ENCODE measurements around the gene RIMBP2.

Gene RIMBP2

DNA sequence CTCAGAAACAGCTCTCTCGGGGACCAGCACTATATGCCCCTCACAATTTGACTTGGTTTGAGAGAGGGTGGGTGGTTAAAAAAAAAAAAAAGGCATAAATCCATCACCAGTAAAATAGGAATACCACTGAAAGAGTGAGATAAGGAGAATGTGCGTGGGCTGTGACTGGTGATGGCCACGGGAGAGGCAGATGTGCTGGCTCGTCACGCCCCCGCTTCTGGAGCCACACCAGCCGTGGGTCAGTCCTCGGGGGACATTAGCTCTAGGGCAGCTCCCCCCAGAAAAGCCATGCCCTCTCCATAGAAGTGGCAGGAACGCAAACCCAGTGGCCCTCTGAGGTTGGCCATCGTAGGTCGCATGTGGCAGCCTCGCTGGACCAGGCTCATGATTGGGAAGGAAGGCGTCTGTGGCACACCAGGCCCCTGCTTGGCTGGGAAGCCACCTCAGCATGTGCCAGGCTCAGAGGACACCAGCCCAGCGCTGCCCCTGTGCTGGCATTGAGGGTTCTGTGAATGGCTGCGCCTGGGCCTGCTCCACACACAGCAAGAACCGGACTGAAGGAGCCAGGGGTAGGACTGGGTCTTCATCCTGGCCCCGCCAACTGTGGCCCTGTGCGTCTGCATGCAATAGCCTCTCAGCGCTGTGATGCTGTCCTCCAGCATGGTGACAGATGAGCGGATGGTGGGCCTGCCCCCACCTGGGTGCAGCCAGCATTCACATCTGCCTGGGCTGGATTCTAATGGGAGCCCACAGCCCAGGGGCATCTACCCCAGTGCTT, 267.9 kb downstream of the RIMBP2 start:
- TF ChIP-seq, protein P1, sequence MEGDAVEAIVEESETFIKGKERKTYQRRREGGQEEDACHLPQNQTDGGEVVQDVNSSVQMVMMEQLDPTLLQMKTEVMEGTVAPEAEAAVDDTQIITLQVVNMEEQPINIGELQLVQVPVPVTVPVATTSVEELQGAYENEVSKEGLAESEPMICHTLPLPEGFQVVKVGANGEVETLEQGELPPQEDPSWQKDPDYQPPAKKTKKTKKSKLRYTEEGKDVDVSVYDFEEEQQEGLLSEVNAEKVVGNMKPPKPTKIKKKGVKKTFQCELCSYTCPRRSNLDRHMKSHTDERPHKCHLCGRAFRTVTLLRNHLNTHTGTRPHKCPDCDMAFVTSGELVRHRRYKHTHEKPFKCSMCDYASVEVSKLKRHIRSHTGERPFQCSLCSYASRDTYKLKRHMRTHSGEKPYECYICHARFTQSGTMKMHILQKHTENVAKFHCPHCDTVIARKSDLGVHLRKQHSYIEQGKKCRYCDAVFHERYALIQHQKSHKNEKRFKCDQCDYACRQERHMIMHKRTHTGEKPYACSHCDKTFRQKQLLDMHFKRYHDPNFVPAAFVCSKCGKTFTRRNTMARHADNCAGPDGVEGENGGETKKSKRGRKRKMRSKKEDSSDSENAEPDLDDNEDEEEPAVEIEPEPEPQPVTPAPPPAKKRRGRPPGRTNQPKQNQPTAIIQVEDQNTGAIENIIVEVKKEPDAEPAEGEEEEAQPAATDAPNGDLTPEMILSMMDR (IDR thresholded peaks at IDR 0.05) = no peak

DNA sequence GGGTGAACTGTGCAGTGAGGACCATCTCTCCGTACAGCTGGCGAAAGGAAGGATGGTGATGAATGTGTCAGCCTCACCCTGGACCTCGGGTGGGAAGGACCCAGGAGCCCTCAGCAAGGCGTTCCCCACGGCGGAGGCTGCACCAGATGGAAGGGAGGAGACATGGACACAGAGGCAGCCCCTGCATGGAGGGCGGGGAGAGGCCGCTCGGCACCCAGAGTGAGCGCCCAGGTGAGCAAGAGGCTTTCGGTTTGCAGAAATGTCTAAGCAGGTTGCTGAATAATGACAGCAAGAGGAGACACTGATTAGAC, 268.5 kb downstream of the RIMBP2 start:
- TF ChIP-seq, protein P1 (IDR thresholded peaks at IDR 0.05) = no peak

DNA sequence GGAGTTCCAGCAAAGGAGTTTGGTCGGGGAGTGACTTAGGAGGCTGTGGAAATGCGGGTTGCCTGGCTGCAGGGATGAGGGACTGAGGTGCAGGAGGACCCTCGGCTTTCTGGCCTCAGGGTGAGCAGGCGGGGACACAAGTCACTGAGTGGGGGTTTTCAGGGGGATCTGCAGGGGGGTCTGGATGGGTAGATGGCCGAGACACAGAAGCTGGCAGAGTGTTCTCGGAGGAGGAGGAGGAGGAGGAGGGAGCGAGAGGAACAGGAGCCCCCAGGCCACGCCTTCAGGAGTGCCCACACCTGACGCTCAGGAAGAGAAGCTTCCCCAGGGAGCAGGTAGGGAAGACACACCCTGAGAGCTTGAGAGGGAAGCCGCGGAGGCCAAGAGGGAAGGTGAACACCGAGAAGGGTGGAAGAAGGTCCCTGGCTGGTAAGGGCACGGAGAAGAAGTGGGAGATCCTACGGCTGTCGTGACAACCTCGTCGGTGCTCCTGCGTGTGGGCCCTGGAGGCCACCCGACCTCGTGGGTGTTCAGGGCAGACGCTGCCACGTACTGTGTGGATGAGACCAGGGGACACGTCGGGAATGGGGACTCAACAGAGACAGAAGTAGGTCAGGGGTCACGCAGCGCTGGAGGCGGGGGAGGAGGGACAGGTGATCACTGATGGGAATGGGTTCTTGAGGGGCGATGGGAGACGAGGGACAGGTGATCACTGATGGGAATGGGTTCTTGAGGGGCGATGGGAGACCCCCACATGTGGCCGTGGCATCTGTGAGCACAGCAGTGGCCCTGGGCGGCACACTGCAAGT, 269.0 kb downstream of the RIMBP2 start:
- TF ChIP-seq, protein P1 (IDR thresholded peaks at IDR 0.05) = no peak

DNA sequence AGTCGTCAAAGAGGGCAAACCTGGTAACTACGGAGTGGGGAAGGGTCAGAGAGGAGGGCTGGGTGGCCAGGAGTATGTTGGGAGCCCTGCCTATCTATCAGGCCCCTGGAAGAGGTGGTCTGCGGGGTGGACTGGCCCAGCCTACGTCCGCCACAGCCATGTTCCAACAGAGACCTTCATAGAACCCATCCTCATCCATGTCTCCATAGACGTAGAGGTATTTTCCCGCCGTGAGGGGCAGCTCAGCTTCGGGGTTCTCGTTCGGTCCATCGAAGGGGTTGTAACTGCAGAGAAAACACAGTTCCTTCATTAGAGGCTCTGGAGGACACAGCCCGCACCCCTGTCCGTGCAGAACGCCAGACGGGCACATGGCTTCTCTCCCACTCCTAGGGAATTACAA, 271.1 kb downstream of the RIMBP2 start:
- TF ChIP-seq, protein P1 (IDR thresholded peaks at IDR 0.05) = no peak

DNA sequence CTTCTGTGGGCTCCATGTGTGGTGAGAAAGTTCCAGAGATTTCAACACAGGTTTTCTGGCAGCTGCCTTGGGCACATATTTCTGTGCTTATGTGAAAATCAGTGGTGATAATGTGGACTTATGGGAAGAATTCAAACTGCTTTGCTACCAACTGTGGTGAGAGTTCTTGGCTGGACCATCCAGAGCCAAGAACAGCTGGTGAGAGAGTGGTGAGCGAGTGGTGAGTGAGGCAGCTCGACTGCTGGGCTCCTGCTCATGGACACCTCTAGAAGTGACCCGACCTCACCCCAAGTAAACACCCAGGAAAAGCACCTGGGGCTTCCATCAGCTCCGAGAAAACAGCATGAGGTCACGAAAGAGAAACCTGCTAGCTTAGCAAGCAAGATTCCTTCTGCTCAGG, 272.0 kb downstream of the RIMBP2 start:
- TF ChIP-seq, protein P1 (IDR thresholded peaks at IDR 0.05) = no peak

DNA sequence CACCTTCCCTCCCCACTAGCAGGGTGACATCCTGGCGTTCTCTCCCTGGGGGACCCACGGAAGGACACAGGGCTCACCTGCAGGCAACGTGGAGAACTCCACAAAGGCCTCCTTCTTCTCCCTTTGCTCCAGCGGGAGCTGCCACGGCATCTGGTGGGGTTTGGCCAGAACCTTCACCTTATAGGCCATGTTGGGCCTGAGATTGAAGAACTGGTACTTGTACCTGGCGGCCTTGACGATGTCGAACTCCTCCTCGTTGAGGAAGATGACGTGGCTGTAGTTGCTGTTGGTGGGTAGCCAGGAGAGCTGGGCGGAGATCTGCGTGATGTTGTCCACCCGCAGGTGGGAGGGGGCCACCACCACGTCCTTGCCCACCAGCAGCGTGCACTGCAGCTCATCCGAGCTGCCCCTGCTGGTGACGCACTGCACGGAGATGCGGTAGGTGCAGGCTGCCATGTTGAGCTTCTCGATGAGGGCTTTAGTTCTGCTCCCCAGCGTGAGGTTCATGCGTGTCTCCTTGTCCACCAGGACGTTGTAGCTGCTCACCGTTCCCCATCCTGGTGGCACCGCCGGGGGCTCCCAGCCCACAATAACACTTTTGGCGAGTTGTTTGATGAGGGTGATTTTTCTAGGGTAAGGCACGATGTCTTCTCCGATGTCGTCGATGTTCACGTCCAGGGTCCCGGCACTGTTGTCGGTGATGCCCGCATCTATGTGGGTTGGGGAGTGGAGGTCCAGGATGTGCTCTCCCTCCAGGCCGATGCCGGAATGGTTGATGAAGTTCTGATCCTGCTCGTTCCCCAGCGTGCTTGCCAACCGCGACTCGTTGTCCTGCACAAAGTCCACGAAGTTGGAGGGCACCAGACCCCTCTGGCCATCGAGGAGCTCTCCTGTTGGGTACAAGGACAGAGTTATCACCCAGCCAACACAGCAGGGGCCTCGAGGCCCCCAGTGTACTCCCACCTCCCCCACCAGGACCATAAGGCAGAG, 274.0 kb downstream of the RIMBP2 start:
- TF ChIP-seq, protein P1 (IDR thresholded peaks at IDR 0.05) = no peak

DNA sequence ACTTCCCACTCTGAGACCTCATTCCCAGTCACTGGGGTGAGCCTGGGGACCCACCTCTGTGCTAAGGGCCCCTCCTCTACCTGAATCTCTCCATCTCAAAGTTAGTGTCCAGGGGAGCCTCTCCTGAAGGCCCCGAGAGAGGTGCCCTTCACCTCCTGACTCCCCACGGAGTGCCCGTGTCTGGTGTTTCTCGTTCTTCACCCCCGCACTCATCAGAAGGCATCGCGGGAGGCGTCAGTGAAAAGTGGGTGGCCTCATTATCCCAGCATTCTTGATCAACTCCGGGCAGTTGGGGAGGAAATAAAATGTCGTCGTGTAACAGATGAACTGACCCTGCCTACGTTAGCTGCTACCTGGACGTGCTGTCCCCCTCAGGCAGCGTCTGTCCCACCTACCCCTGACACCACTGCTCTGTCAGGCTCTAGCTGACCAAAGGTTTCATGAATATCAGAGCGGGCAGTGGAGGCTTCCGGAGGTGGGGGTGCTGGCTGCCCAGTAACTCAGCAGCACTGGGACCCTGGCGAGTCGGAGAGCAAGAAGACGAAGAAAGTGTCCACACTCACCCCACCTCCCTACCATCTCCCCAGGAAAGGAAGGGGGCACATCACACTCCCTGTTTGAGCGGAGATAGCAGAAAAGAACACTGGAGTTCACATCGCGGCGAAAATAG, 275.6 kb downstream of the RIMBP2 start:
- TF ChIP-seq, protein P1 (IDR thresholded peaks at IDR 0.05) = no peak

Measured in LNCAP (cell line).